KMS-11 (cell line): Measurements from ENCODE around the gene MLN.

ENCODE experiments used
- H2AFZ ChIP-seq: fragments of 200-600 bp; sonication (generic); 2 replicates; pipeline ENCODE4 v1.6.1; 2016; ENCODE audit warnings: antibody characterized with exemption, mixed run types, low read depth
- H3K27ac ChIP-seq: fragments of 200-600 bp; sonication (generic); 2 replicates; pipeline ENCODE4 v1.6.1; 2016; ENCODE audit warnings: mild to moderate bottlenecking, mixed run types
- H3K27me3 ChIP-seq: fragments of 200-600 bp; sonication (generic); 2 replicates; pipeline ENCODE4 v1.6.1; 2017; ENCODE audit warnings: mild to moderate bottlenecking, low read depth, mixed run types, moderate library complexity; ENCODE audit not compliant: insufficient read depth
- H3K36me3 ChIP-seq: fragments of 200-600 bp; sonication (generic); 2 replicates; pipeline ENCODE4 v1.6.1; 2017; ENCODE audit warnings: mild to moderate bottlenecking, mixed run types; ENCODE audit not compliant: insufficient read depth
- H3K4me1 ChIP-seq: fragments of 200-600 bp; sonication (generic); 2 replicates; pipeline ENCODE4 v1.6.1; 2016; ENCODE audit warnings: mild to moderate bottlenecking, low read depth, mixed run types; ENCODE audit not compliant: poor library complexity, severe bottlenecking
- H3K4me2 ChIP-seq: fragments of 200-600 bp; sonication (generic); 2 replicates; pipeline ENCODE4 v1.7.0; 2016; ENCODE audit warnings: mild to moderate bottlenecking, mixed run types
- H3K4me3 ChIP-seq: fragments of 200-600 bp; sonication (generic); IDR thresholded peaks from 2 replicates; pipeline ENCODE4 v1.6.1; 2017; ENCODE audit warnings: low read depth, low read length, mixed read lengths; ENCODE audit not compliant: insufficient read depth
- H3K79me2 ChIP-seq: fragments of 200-600 bp; sonication (generic); 2 replicates; pipeline ENCODE4 v1.6.1; 2016; ENCODE audit warnings: low read depth, mixed run types; ENCODE audit not compliant: insufficient read depth
- H3K9ac ChIP-seq: fragments of 200-600 bp; sonication (generic); 2 replicates; pipeline ENCODE4 v1.6.1; 2016; ENCODE audit warnings: mild to moderate bottlenecking, mixed run types
- H4K20me1 ChIP-seq: fragments of 200-600 bp; sonication (generic); 2 replicates; pipeline ENCODE4 v1.6.1; 2016; ENCODE audit warnings: mild to moderate bottlenecking, mixed run types; ENCODE audit not compliant: insufficient read depth
- TF ChIP-seq, protein P1 (sequence below): fragments of 200-600 bp; sonication (generic); conservative IDR thresholded peaks from 2 replicates; pipeline ENCODE4 v1.6.1; 2017; ENCODE audit warnings: low read depth, mild to moderate bottlenecking, antibody characterized with exemption, low read length, moderate library complexity, mixed read lengths

MLN gene

DNA sequence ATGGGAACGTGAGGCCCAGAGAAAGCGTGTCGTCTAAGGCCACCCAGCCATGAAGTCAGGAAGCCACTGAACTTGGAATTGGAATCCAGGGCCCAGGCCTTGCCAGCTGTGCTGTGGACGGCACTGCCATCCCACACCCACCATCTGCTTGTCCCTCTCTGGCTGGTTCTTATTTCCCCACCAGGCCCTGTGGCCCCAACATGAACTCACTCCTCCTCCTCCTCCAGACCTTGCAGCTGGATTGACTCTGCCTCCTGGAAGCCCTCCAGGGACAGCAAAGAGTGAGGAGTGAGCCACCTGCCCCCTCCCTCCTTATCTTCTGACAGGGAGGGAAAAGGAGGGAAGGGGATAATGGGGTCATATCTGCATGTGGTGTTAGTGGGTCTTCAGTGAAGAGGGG is 41.1 kb downstream of the MLN start:
- Histone ChIP-seq H2AFZ (no peak overlapping the region), H3K27me3 (peaks cover 45% of the 10 kb centered on the region; the same call in 1 of the 2 replicates), H3K36me3 (no peaks in the 10 kb centered on the region), H3K4me3 (no peak overlapping the region), H3K4me2 (no peak overlapping the region), H3K27ac (no peak overlapping the region), H3K4me1 (no peaks in the 10 kb centered on the region), H4K20me1 (no peaks in the 10 kb centered on the region), H3K79me2 (no peaks in the 10 kb centered on the region), H3K9ac (no peak overlapping the region)
- TF ChIP-seq, protein P1, sequence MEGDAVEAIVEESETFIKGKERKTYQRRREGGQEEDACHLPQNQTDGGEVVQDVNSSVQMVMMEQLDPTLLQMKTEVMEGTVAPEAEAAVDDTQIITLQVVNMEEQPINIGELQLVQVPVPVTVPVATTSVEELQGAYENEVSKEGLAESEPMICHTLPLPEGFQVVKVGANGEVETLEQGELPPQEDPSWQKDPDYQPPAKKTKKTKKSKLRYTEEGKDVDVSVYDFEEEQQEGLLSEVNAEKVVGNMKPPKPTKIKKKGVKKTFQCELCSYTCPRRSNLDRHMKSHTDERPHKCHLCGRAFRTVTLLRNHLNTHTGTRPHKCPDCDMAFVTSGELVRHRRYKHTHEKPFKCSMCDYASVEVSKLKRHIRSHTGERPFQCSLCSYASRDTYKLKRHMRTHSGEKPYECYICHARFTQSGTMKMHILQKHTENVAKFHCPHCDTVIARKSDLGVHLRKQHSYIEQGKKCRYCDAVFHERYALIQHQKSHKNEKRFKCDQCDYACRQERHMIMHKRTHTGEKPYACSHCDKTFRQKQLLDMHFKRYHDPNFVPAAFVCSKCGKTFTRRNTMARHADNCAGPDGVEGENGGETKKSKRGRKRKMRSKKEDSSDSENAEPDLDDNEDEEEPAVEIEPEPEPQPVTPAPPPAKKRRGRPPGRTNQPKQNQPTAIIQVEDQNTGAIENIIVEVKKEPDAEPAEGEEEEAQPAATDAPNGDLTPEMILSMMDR: no peak

DNA sequence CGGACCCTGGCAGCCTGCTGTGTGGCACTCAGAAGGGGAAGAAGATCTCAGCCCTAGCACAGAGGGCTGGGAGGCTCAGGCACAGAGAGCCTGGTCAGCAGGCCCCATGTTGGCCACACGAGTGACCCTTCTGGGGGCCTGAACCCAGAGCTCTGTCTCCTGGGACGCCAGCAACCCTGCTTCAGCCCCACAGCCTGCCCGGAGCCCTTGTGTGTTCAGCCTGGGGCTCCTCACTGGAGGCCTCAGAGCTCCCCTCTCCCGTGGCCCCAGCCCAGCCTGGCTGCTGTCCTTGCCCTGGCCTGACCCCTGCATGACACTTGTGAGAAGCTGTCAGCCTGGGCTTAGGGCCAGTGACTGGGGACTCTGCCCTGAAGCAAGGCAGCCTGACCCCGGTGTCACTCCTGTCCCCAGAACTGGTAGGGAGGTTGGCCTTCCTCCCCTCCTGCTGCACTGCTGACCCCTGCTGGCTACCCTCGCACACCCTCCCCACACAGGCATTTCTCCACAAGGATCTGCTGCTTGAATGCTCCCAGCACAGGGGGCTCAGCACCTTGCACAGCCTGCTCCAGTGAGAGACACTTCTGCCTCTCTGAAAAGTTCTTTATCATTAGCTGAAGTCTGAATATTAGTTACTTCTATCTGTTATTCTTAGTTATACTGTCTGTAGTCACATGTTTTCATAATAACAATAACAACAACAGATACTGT is 41.7 kb downstream of the MLN start:
- no peaks in the 10 kb centered on the region for H4K20me1 ChIP-seq
- H3K27ac ChIP-seq: no peak overlapping the region
- no peak overlapping the region for H2AFZ ChIP-seq
- TF ChIP-seq, protein P1: peak; percentile 67
- no peak overlapping the region for H3K4me2 ChIP-seq
- H3K4me1 ChIP-seq: no peaks in the 10 kb centered on the region
- no peaks in the 10 kb centered on the region for H3K79me2 ChIP-seq
- no peak overlapping the region for H3K4me3 ChIP-seq
- no peak overlapping the region for H3K9ac ChIP-seq
- H3K27me3 ChIP-seq: peaks cover 43% of the 10 kb centered on the region; the same call in 1 of the 2 replicates
- no peaks in the 10 kb centered on the region for H3K36me3 ChIP-seq

- H3K4me3 ChIP-seq: no peak overlapping the region
- H2AFZ ChIP-seq: no peak overlapping the region
- TF ChIP-seq, protein P1: no peak
- H3K4me2 ChIP-seq: no peak overlapping the region
- H4K20me1 ChIP-seq: no peaks in the 10 kb centered on the region
- H3K4me1 ChIP-seq: no peaks in the 10 kb centered on the region
- no peak overlapping the region for H3K9ac ChIP-seq
- H3K79me2 ChIP-seq: no peaks in the 10 kb centered on the region
- H3K36me3 ChIP-seq: no peaks in the 10 kb centered on the region
- H3K27me3 ChIP-seq: peaks cover 42% of the 10 kb centered on the region; the same call in 1 of the 2 replicates
- H3K27ac ChIP-seq: no peak overlapping the region
Observed at GRCh38 chr6:33761581-33761921, 42.3 kb downstream of the MLN start.

DNA sequence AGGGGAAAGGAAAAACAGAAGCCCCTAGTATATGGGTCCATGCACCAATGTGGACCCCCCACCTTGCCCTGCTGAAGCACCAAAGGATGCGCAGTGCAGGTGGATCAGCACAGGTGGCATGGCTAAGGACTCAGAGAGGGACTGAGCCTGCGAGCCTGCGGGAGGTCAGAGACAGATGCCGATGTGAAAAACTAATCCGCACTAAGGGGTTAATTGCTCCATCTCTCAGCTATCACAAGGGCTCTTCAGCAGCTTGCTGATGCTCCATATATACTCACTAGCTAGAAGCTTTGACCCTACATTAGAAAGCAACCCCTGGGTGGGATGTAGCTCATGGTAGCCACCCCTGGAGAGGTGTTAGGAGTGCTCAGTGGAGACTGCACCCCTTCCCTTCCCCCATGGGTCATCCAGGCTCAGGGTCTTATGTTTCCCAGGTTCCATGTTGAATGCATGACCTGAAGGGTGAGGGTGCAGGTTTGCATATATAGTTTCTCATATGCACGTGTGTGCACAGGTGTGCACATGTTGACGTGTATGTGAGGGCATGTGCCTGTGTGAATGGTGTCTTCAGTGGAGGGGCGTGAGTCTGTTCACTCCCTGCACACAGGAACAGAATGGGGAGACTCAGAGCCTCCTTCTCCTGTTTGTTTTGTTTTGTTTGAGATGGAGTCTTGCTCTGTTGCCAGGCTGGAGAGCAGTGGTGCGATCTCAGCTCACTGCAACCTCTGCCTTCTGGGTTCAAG is 43.7 kb downstream of the MLN start:
- Histone ChIP-seq H3K79me2 (no peaks in the 10 kb centered on the region), H3K9ac (no peak overlapping the region), H3K4me1 (no peaks in the 10 kb centered on the region), H3K4me3 (no peak overlapping the region), H3K27ac (no peak overlapping the region), H3K36me3 (no peaks in the 10 kb centered on the region), H3K4me2 (no peak overlapping the region), H4K20me1 (no peaks in the 10 kb centered on the region), H2AFZ (no peak overlapping the region), H3K27me3 (peaks cover 49% of the 10 kb centered on the region; the same call in 1 of the 2 replicates)
- TF ChIP-seq, protein P1: no peak
